K562 (cell line): ENCODE measurements around the gene WIPF2. TPM values are rescaled to one million over a fixed set of nuclear protein-coding genes. Genes with fewer than 3 reads are reported as not detected.

ENCODE experiments used
- ATAC-seq: fragments of 200-7000 bp; cut with Tn5 transposase; 3 replicates; pipeline ENCODE4 v1.9.1; 2020; ENCODE audit warnings: moderate library complexity
- BruUV-seq: library from RNA; stranded (reverse); fragments of 400-500 nt; replicated peaks from 2 replicates; lab custom pipeline; 2021; lab: Mats Ljungman, UMichigan
- CTCF ChIA-PET: fragments of 300-600 bp; formaldehyde crosslinking; extraction: SDS; loops from one replicate; lab custom pipeline; 2021; ENCODE audit warnings: low intra/inter-chr PET ratio; lab: Yijun Ruan, JAX
- POLR2A ChIA-PET: fragments of 300-600, 350-650 bp; sonication (Branson Sonifier 250); formaldehyde crosslinking; extraction: SDS; loops from one replicate; lab custom pipeline; 2021; ENCODE audit warnings: antibody characterized with exemption, inconsistent platforms; lab: Yijun Ruan, JAX
- DNase-seq, 4 experiments: peaks; one replicate each; pipeline versions ENCODE4 v3.0.0 to v3.0.0-alpha.2; 2011 to 2018; ENCODE audit warnings: low spot score in 3 of 4, mixed read lengths in 3 of 4; ENCODE audit errors: extremely low read depth in 1 of 4
- FAIRE-seq: peaks from 2 replicates; lab custom pipeline; 2011; peaks lifted over from hg19 to GRCh38; lab: Jason Lieb, UNC
- H2AFZ ChIP-seq: 2 replicates; pipeline ENCODE4 v1.6.0; 2011; ENCODE audit warnings: low read depth, low read length, control low read depth, inconsistent platforms
- H3K27ac ChIP-seq: fragments of 200-600 bp; 3 replicates; pipeline ENCODE4 v1.8.0; 2011; ENCODE audit warnings: low read depth, mild to moderate bottlenecking, control low read depth, inconsistent platforms, low read length, moderate library complexity, mixed read lengths; ENCODE audit errors: extremely low read depth
- H3K27me3 ChIP-seq, 2 experiments: fragments of 300-600 bp in 1 of 2; 2 replicates in 1 of 2; 3 replicates in 1 of 2; pipeline versions ENCODE4 v1.6.0 to v1.8.0; 2011; ENCODE audit warnings: inconsistent platforms in 2 of 2, low read length in 2 of 2, mild to moderate bottlenecking in 1 of 2, mixed read lengths in 1 of 2, moderate library complexity in 1 of 2; ENCODE audit not compliant: control insufficient read depth in 2 of 2, insufficient read depth in 2 of 2
- H3K36me3 ChIP-seq: fragments of 300-600 bp; 3 replicates; pipeline ENCODE4 v1.8.0; 2011; ENCODE audit warnings: mild to moderate bottlenecking, low read length, inconsistent platforms; ENCODE audit not compliant: control insufficient read depth, insufficient read depth
- H3K4me1 ChIP-seq, 2 experiments: fragments of 200-600 bp in 1 of 2; replicated peaks in 1 of 2; 2 replicates in 1 of 2; 3 replicates in 1 of 2; pipeline versions ENCODE4 v1.5.1 to v1.8.0; 2011; ENCODE audit warnings: inconsistent platforms in 2 of 2, low read length in 2 of 2, mild to moderate bottlenecking in 1 of 2, mixed read lengths in 1 of 2, moderate library complexity in 1 of 2; ENCODE audit not compliant: control insufficient read depth in 2 of 2, insufficient read depth in 2 of 2
- H3K4me2 ChIP-seq: 2 replicates; pipeline ENCODE4 v1.6.1; 2011; ENCODE audit warnings: low read length, control low read depth, inconsistent platforms, mixed read lengths; ENCODE audit not compliant: insufficient read depth
- H3K4me3 ChIP-seq: fragments of 200-600 bp; sonication (generic), shearing (Covaris generic); 2 replicates; pipeline ENCODE4 v1.5.1; 2016; ENCODE audit warnings: control low read depth, inconsistent platforms
- H3K79me2 ChIP-seq: fragments of 200-600 bp; 3 replicates; pipeline ENCODE4 v1.8.0; 2011; ENCODE audit warnings: low read length, inconsistent platforms; ENCODE audit not compliant: control insufficient read depth, insufficient read depth
- H3K9ac ChIP-seq, 2 experiments: 2 replicates each; pipeline versions ENCODE4 v1.6.0 to v1.6.1; 2011; ENCODE audit warnings: low read depth in 2 of 2, low read length in 2 of 2, control low read depth in 1 of 2, inconsistent platforms in 1 of 2, mild to moderate bottlenecking in 1 of 2, mixed read lengths in 1 of 2; ENCODE audit not compliant: insufficient read depth in 1 of 2
- H3K9me1 ChIP-seq: one replicate; pipeline ENCODE4 v1.6.0; 2011; ENCODE audit warnings: inconsistent platforms, mild to moderate bottlenecking, low read length, moderate library complexity; ENCODE audit not compliant: control insufficient read depth, insufficient read depth
- H3K9me3 ChIP-seq: replicated peaks from 2 replicates; pipeline ENCODE4 v1.5.1; 2011; ENCODE audit warnings: low read depth, low read length, inconsistent platforms; ENCODE audit not compliant: control insufficient read depth, insufficient read depth
- H4K20me1 ChIP-seq: replicated peaks from 2 replicates; pipeline ENCODE4 v1.6.1; 2011; ENCODE audit warnings: low read length, inconsistent platforms, mixed read lengths; ENCODE audit not compliant: control insufficient read depth, insufficient read depth
- ELF4 ChIP-seq: fragments of 450-650 bp; formaldehyde crosslinking; IDR thresholded peaks from 2 replicates; pipeline ENCODE4 v1.4.0; 2022; ENCODE audit warnings: missing genetic modification characterization
- HMBOX1 ChIP-seq: sonication (generic); IDR thresholded peaks from 2 replicates; pipeline ENCODE4 v1.6.1; 2016
- IFI16 ChIP-seq: fragments of 250-450 bp; sonication (Bioruptor Pico); IDR thresholded peaks from 2 replicates; pipeline ENCODE4 v2.1.2; 2022; ENCODE audit warnings: mild to moderate bottlenecking, inconsistent platforms
- MCM7 ChIP-seq, 2 experiments: fragments of 450-650 bp; IDR thresholded peaks; 2 replicates each; pipeline ENCODE4 v1.6.1; 2016 to 2018
- NFE2L1 ChIP-seq: fragments of 450-650 bp; IDR thresholded peaks from 2 replicates; pipeline ENCODE4 v1.6.1; 2016; ENCODE audit warnings: missing genetic modification characterization, low read depth, mild to moderate bottlenecking, missing compliant biosample characterization, moderate library complexity, borderline replicate concordance
- NUFIP1 ChIP-seq: fragments of 450-650 bp; IDR thresholded peaks from 2 replicates; pipeline ENCODE4 v1.6.1; 2018; ENCODE audit not compliant: partially characterized antibody
- PCBP2 ChIP-seq: fragments of 200-400 bp; formaldehyde crosslinking; IDR thresholded peaks from 2 replicates; pipeline ENCODE4 v1.6.1; 2018; ENCODE audit warnings: low read length, low read depth, mild to moderate bottlenecking, moderate library complexity; ENCODE audit not compliant: poor library complexity, severe bottlenecking
- RCOR1 ChIP-seq, 2 experiments: IDR thresholded peaks; 2 replicates each; pipeline ENCODE4 v1.6.1; 2012; ENCODE audit warnings: low read depth in 2 of 2, low read length in 2 of 2, borderline replicate concordance in 1 of 2, improper control_type of control experiment in 1 of 2
- SIN3A ChIP-seq, 2 experiments: fragments of 150-350 bp in 1 of 2; IDR thresholded peaks; 2 replicates each; pipeline ENCODE4 v1.6.1; 2011 to 2016; ENCODE audit warnings: borderline replicate concordance in 2 of 2, low read depth in 2 of 2, low read length in 2 of 2, mild to moderate bottlenecking in 2 of 2, moderate library complexity in 2 of 2; ENCODE audit not compliant: control insufficient read depth in 1 of 2
- SMARCA4 ChIP-seq: fragments of 450-650 bp; IDR thresholded peaks from 2 replicates; pipeline ENCODE4 v1.6.1; 2016
- TAL1 ChIP-seq: fragments of 450-650 bp; IDR thresholded peaks from 2 replicates; pipeline ENCODE4 v1.6.1; 2016; ENCODE audit warnings: mild to moderate bottlenecking
- TSC22D4 ChIP-seq: fragments of 450-650 bp; IDR thresholded peaks from 2 replicates; pipeline ENCODE4 v1.6.1; 2016; ENCODE audit warnings: missing genetic modification characterization, missing biosample characterization, control low read depth
- ZC3H11A ChIP-seq: IDR thresholded peaks from 2 replicates; pipeline ENCODE4 v1.6.1; 2012; ENCODE audit warnings: low read depth, low read length, improper control_type of control experiment
- ZEB2 ChIP-seq: fragments of 450-650 bp; IDR thresholded peaks from 2 replicates; pipeline ENCODE4 v1.6.1; 2016
- ZKSCAN3 ChIP-seq: fragments of 250-450 bp; sonication (Bioruptor Pico); IDR thresholded peaks from 2 replicates; pipeline ENCODE4 v1.4.0; 2020
- ZNF766 ChIP-seq: fragments of 200-800 bp; sonication (Bioruptor generic); conservative IDR thresholded peaks from 2 replicates; pipeline ENCODE4 v1.6.1; 2016; ENCODE audit warnings: missing genetic modification characterization, missing compliant biosample characterization
- WGBS: fragments of 100-300 bp; shearing (Covaris generic); methylation state at CpG from one replicate; pipeline ENCODE4 v1.1.6; 2016; ENCODE audit warnings: low coverage, mixed read lengths; ENCODE audit not compliant: insufficient coverage; ENCODE audit errors: missing lambda C conversion rate; 5-methylcytosine and 5-hydroxymethylcytosine counted together
- in situ Hi-C: fragments of 300-500 bp; cut with MboI; formaldehyde crosslinking; loops from 4 replicates; pipeline ENCODE4 v1.15.0; 2018; ENCODE audit warnings: inconsistent platforms, mixed read lengths
- intact Hi-C: fragments of 100-400 bp; cut with micrococcal nuclease; formaldehyde crosslinking; loops from 2 replicates; pipeline ENCODE4 v1.14.2; 2022
- polyA plus RNA-seq, 8 experiments: library from polyadenylated mRNA; depleted of rRNA in 4 of 8; stranded (reverse) in 5 of 8; unstranded in 3 of 8; fragments of >200 nt; fragmentation: Nextera tagmentation in 2 of 8; fragmentation: Illumina TruSeq in 1 of 8; extraction: Ambion mirVana in 2 of 8; extraction: Trizol in 1 of 8; gene quantifications; 2 replicates each; pipeline versions ENCODE4 v1.2.1 to v1.2.3, GENCODE V29; 2011 to 2014; ENCODE audit warnings: inconsistent platforms in 1 of 8, missing spikeins in 1 of 8
- total RNA-seq, 7 experiments: library from RNA; depleted of rRNA in 6 of 7; stranded (reverse); fragments of >200 nt in 6 of 7; fragmentation: Illumina TruSeq in 2 of 7; extraction: Trizol in 2 of 7; gene quantifications; 2 replicates each; pipeline versions ENCODE4 v1.2.1 to v1.2.3, GENCODE V29; 2011 to 2021; ENCODE audit warnings: low replicate concordance in 1 of 7
- TF ChIP-seq, protein P1 (sequence below): fragments of 450-650 bp; formaldehyde crosslinking; IDR thresholded peaks from 2 replicates; pipeline ENCODE4 v1.4.0; 2020; ENCODE audit warnings: mild to moderate bottlenecking, moderate library complexity
- TF ChIP-seq, protein P2 (sequence below): IDR thresholded peaks from 2 replicates; pipeline ENCODE4 v1.6.1; 2016; ENCODE audit warnings: missing genetic modification characterization, missing compliant biosample characterization
- TF ChIP-seq, protein P3 (sequence below): sonication (generic); formaldehyde crosslinking; IDR thresholded peaks from 2 replicates; pipeline ENCODE4 v1.8.0; 2022; ENCODE audit warnings: mild to moderate bottlenecking, missing genetic modification reagents

Gene WIPF2
- total and polyA plus RNA-seq, 9 of the 15 experiments (the other 6 are each of a cell fraction or from before 2014, with no cell fraction given), result 3.6 to 15.0 (median 5.3) TPM

DNA sequence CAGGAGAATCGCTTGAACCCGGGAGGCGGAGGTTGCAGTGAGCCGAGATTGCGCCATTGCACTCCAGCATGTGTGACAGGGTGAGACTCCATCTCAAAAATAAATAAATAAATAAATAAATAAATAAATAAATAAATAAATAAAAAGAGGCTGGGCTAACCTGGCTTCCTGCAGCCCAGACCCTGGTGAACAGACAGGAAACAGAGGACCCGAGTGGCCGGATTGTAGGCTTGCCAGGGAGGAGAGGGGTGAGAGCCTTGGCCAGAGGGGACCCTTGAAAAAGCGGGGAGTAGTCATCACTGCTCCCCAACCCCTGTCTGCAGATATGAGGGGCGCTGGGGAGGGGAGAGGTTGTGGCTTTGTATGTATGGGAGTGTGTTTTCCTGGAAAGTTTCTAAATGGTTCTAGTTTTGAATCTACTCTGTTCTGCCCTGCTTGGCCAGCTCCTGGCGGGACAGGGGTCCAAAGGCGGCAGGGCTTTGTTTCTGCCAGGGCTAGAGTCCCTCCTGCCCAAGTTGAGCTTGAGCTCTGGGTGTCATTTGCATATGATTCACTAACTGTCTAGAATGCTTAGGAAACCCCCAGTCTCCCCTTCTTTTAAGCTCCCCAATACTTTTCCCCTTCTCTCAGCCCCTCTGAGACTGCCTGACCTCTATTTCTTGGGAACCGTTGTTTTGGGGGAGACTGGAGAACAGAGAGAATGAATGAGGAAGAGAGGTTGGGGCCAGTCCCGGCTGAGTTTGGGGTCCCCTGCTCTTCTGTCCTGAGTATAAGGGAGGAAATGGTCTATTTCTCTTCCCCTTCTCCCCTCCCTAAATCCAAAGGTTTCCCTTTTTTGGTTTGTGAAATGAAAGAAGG, 106.3 kb downstream of the WIPF2 start:
- DNase-seq (no peak), FAIRE-seq (no peak), ATAC-seq (no peak)
- CTCF ChIA-PET, result no interaction called here
- H4K20me1 ChIP-seq, result peaks cover 10% of the 10 kb centered on the region
- H3K27ac ChIP-seq, result no peak overlapping the region
- no peaks in the 10 kb centered on the region for H3K27me3 ChIP-seq
- POLR2A ChIA-PET, result interaction anchor here (0.6 to 1.3 kb wide), 4 partner anchors 14 to 637 kb away, joined by 3 to 6 read pairs (median 4); no protein-coding TSS in a partner anchor
- no TSS peak for BruUV-seq
- H3K79me2 ChIP-seq, result peaks cover 87% of the 10 kb centered on the region
- H3K4me2 ChIP-seq, result no peak overlapping the region
- WGBS, result 74% methylated on average over 11 of the region's 13 CpGs
- intact Hi-C loops (no loop called here), in situ Hi-C loops (no loop called here)
- peaks cover 6% of the 10 kb centered on the region for H3K9me1 ChIP-seq
- H3K9ac ChIP-seq, result peak overlapping the region in 1 of 2 experiments; percentile 50; a peak in 1 of 4 replicates
- H3K4me3 ChIP-seq, result no peak overlapping the region
- H3K9me3 ChIP-seq, result no peaks in the 10 kb centered on the region
- no peak overlapping the region for H2AFZ ChIP-seq
- peaks cover 37 to 63% of the 10 kb centered on the region in 2 experiments for H3K4me1 ChIP-seq
- peaks cover under 1% of the 10 kb centered on the region; the same call in 1 of the 3 replicates for H3K36me3 ChIP-seq
- TF ChIP-seq HMBOX1, result no peak
- TF ChIP-seq, protein P1, sequence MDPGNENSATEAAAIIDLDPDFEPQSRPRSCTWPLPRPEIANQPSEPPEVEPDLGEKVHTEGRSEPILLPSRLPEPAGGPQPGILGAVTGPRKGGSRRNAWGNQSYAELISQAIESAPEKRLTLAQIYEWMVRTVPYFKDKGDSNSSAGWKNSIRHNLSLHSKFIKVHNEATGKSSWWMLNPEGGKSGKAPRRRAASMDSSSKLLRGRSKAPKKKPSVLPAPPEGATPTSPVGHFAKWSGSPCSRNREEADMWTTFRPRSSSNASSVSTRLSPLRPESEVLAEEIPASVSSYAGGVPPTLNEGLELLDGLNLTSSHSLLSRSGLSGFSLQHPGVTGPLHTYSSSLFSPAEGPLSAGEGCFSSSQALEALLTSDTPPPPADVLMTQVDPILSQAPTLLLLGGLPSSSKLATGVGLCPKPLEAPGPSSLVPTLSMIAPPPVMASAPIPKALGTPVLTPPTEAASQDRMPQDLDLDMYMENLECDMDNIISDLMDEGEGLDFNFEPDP (CRISPR knock-in tag), result no peak
- no peak for TF ChIP-seq MCM7 (IDR thresholded peaks at IDR 0.05)
- TF ChIP-seq, protein P2, sequence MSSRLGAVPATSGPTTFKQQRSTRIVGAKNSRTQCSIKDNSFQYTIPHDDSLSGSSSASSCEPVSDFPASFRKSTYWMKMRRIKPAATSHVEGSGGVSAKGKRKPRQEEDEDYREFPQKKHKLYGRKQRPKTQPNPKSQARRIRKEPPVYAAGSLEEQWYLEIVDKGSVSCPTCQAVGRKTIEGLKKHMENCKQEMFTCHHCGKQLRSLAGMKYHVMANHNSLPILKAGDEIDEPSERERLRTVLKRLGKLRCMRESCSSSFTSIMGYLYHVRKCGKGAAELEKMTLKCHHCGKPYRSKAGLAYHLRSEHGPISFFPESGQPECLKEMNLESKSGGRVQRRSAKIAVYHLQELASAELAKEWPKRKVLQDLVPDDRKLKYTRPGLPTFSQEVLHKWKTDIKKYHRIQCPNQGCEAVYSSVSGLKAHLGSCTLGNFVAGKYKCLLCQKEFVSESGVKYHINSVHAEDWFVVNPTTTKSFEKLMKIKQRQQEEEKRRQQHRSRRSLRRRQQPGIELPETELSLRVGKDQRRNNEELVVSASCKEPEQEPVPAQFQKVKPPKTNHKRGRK (tag), result no peak
- no peak for TF ChIP-seq ZNF766
- TF ChIP-seq IFI16 (CRISPR knock-in tag), result no peak
- TF ChIP-seq PCBP2, result no peak
- TF ChIP-seq, protein P3, sequence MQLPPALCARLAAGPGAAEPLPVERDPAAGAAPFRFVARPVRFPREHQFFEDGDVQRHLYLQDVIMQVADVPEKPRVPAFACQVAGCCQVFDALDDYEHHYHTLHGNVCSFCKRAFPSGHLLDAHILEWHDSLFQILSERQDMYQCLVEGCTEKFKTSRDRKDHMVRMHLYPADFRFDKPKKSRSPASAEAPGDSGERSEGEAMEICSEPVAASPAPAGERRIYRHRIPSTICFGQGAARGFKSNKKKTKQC, result no peak
- TF ChIP-seq SIN3A (IDR thresholded peaks at IDR 0.05; ENCODE audit: borderline replicate concordance in 2 of 2, control insufficient read depth in 1 of 2, low read depth in 2 of 2, low read length in 2 of 2), result no peak
- no peak for TF ChIP-seq SMARCA4
- no peak for TF ChIP-seq ZC3H11A
- no peak for TF ChIP-seq RCOR1 (IDR thresholded peaks at IDR 0.05; ENCODE audit: borderline replicate concordance in 1 of 2, low read depth in 2 of 2, low read length in 2 of 2)
- no peak for TF ChIP-seq TSC22D4 (tag)
- TF ChIP-seq TAL1, result no peak
- no peak for TF ChIP-seq ELF4 (CRISPR knock-in tag)
- TF ChIP-seq NUFIP1, result no peak
- TF ChIP-seq ZEB2, result no peak
- TF ChIP-seq ZKSCAN3 (CRISPR knock-in tag), result no peak
- TF ChIP-seq NFE2L1, result no peak
